Peyer's patch (tissue), 4 donors: ENCODE data around the gene TLN1. TPM values are rescaled to one million over a fixed set of nuclear protein-coding genes. Genes with fewer than 3 reads are reported as not detected.

Source experiments
- DNase-seq, 3 donors: peaks; one replicate each; pipeline ENCODE4 v3.0.0-alpha.2; 2017 to 2019
- H3K27ac ChIP-seq, 4 donors: fragments of 200-600 bp; sonication (generic); one replicate each; pipeline ENCODE4 v1.5.1; 2016 to 2019
- H3K27me3 ChIP-seq, 2 donors: fragments of 200-600 bp; sonication (generic); one replicate each; pipeline ENCODE4 v1.5.1; 2019
- H3K36me3 ChIP-seq, 3 donors: fragments of 200-600 bp; sonication (generic); one replicate each; pipeline ENCODE4 v1.5.1; 2016 to 2019
- H3K4me1 ChIP-seq, 4 donors: fragments of 200-600 bp; sonication (generic); one replicate each; pipeline ENCODE4 v1.5.1; 2016 to 2019
- H3K4me3 ChIP-seq, 4 donors: fragments of 200-600 bp; sonication (generic); 1 replicate in 3 of 4; 2 replicates in 1 of 4; pipeline ENCODE4 v1.5.1; 2016 to 2019; ENCODE audit warnings: mild to moderate bottlenecking in 1 of 4
- H3K9me3 ChIP-seq, 4 donors: fragments of 200-600 bp; sonication (generic); one replicate each; pipeline ENCODE4 v1.5.1; 2016 to 2019; ENCODE audit warnings: mild to moderate bottlenecking in 1 of 4
- CTCF ChIP-seq, 6 experiments: fragments of 450-650 bp in 4 of 6; fragments of 200-600 bp in 2 of 6; sonication (generic) in 1 of 6; IDR thresholded peaks; one replicate each; pipeline ENCODE4 v1.5.1; 2017 to 2019; ENCODE audit warnings: antibody characterized with exemption in 6 of 6, mild to moderate bottlenecking in 3 of 6, moderate library complexity in 1 of 6
- POLR2A ChIP-seq, 2 donors: fragments of 450-650 bp; IDR thresholded peaks; one replicate each; pipeline ENCODE4 v1.5.1; 2017; ENCODE audit warnings: antibody characterized with exemption in 2 of 2, mild to moderate bottlenecking in 2 of 2, moderate library complexity in 2 of 2
- total RNA-seq, 4 donors: library from RNA; depleted of rRNA; stranded (reverse); fragments of >200 nt; gene quantifications; one replicate each; pipeline ENCODE4 v1.1.0, GENCODE V29; 2016

The TLN1 gene
- total RNA-seq, 4 donors from 2014 or later: 129 to 262 (median 188) TPM

- no peaks in the 10 kb centered on the region for H3K9me3 ChIP-seq
- H3K4me1 ChIP-seq: peaks cover 0 to 52% (median 17%) of the 10 kb centered on the region in 4 donors
- peaks cover 0 to 47% (median 0%) of the 10 kb centered on the region in 3 donors for H3K36me3 ChIP-seq
- DNase-seq: no peak
- no peaks in the 10 kb centered on the region for H3K27me3 ChIP-seq
- peak overlapping the region; percentile 90 to 96 (median 94) for H3K4me3 ChIP-seq
- H3K27ac ChIP-seq: peak overlapping the region; percentile 97 to 99 (median 97)
- TF ChIP-seq CTCF (IDR thresholded peaks at IDR 0.05) (no peak), POLR2A (IDR thresholded peaks at IDR 0.05) (no peak)
Observed at GRCh38 chr9:35748242-35748857, 16.4 kb upstream of the TLN1 start.

GRCh38 chr9:35746583-35746982 lies 14.6 kb upstream of the TLN1 start:
- TF ChIP-seq POLR2A (IDR thresholded peaks at IDR 0.05) (peak in 1 of 2 donors; percentile 77), CTCF (IDR thresholded peaks at IDR 0.05) (no peak)
- DNase-seq: peak in 2 of 3 donors; percentile 62 to 76
- peaks cover 0 to 47% (median 3%) of the 10 kb centered on the region in 3 donors for H3K36me3 ChIP-seq
- H3K27ac ChIP-seq: peak overlapping the region in 3 of 4 donors; percentile 97 to 99 (median 97)
- H3K27me3 ChIP-seq: no peaks in the 10 kb centered on the region
- H3K4me1 ChIP-seq: peaks cover 0 to 52% (median 17%) of the 10 kb centered on the region in 4 donors
- peak overlapping the region; percentile 16 to 96 (median 92) for H3K4me3 ChIP-seq
- H3K9me3 ChIP-seq: no peaks in the 10 kb centered on the region

GRCh38 chr9:35745569-35745968 lies 13.6 kb upstream of the TLN1 start:
- H3K27ac ChIP-seq: peak overlapping the region in 3 of 4 donors; percentile 54 to 99 (median 97)
- H3K4me1 ChIP-seq: peaks cover 0 to 50% (median 17%) of the 10 kb centered on the region in 4 donors
- no peak for DNase-seq
- peak overlapping the region in 3 of 4 donors; percentile 90 to 96 (median 93) for H3K4me3 ChIP-seq
- H3K27me3 ChIP-seq: no peaks in the 10 kb centered on the region
- H3K9me3 ChIP-seq: no peaks in the 10 kb centered on the region
- peaks cover 0 to 47% (median 3%) of the 10 kb centered on the region in 3 donors for H3K36me3 ChIP-seq
- no peak for TF ChIP-seq POLR2A (IDR thresholded peaks at IDR 0.05)
- no peak for TF ChIP-seq CTCF (IDR thresholded peaks at IDR 0.05)

GRCh38 chr9:35743880-35744518 lies 12.0 kb upstream of the TLN1 start:
- peak overlapping the region in 1 of 4 donors; percentile 22 for H3K27ac ChIP-seq
- H3K27me3 ChIP-seq: no peaks in the 10 kb centered on the region
- H3K4me3 ChIP-seq: no peak overlapping the region
- no peaks in the 10 kb centered on the region for H3K9me3 ChIP-seq
- no peak for DNase-seq
- TF ChIP-seq POLR2A (IDR thresholded peaks at IDR 0.05) (no peak), CTCF (IDR thresholded peaks at IDR 0.05) (no peak)
- H3K4me1 ChIP-seq: peaks cover 0 to 41% (median 17%) of the 10 kb centered on the region in 4 donors
- peaks cover 0 to 61% (median 3%) of the 10 kb centered on the region in 3 donors for H3K36me3 ChIP-seq

GRCh38 chr9:35743452-35743851 lies 11.5 kb upstream of the TLN1 start:
- TF ChIP-seq CTCF (IDR thresholded peaks at IDR 0.05) (no peak), POLR2A (IDR thresholded peaks at IDR 0.05) (no peak)
- no peaks in the 10 kb centered on the region for H3K9me3 ChIP-seq
- peaks cover 0 to 67% (median 3%) of the 10 kb centered on the region in 3 donors for H3K36me3 ChIP-seq
- no peak for DNase-seq
- H3K4me3 ChIP-seq: no peak overlapping the region
- H3K27me3 ChIP-seq: no peaks in the 10 kb centered on the region
- no peak overlapping the region for H3K27ac ChIP-seq
- peaks cover 0 to 41% (median 17%) of the 10 kb centered on the region in 4 donors for H3K4me1 ChIP-seq
